ENCODE results near the gene NEURL2. TPM values are rescaled to one million over a fixed set of nuclear protein-coding genes. Genes with fewer than 3 reads are reported as not detected.

Gene NEURL2
- total and polyA plus RNA-seq, 10 of the 15 experiments (the other 5 are each of a cell fraction or from before 2014, with no cell fraction given): 0.53 to 7.0 (median 2.7) TPM

DNA sequence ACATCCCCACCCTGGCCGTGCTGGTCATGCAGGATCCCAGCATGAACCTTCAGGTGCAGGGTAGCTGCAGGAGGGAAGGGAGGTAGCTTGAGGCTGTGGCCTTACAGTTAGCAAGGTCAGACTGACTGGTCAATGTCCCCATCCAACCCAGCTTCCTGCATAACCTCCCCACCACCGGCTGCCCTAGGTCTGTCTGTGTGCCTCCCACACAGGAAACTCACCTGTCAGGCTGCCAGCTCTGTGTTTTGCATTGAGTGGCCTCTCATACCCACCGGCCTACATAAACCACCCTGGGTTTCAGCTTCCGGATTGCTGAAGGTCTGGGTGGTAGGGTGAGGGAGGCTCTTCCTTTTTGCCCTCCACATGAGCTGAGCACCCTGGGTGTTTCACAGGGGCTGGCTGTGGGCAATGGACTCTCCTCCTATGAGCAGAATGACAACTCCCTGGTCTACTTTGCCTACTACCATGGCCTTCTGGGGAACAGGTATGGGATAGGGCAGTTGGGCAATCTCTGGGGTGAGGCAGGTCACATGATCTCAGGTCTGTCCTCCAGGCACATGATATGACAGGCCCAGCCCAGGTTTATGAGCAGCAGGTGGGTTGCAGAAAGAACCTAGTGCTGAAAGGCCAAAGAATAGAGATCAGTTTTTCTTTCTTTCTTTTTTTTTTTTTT, 2.0 kb upstream of the NEURL2 start:
- Histone ChIP-seq H3K4me2 (ENCODE audit: control insufficient read depth, insufficient read depth) (no peak overlapping the region), H4K20me1 (ENCODE audit: control insufficient read depth, insufficient read depth) (no peaks in the 10 kb centered on the region), H3K4me3 (no peak overlapping the region), H3K9me3 (replicated peaks; ENCODE audit: control insufficient read depth, insufficient read depth, low read length) (no peaks in the 10 kb centered on the region), H3K36me3 (ENCODE audit: control insufficient read depth in 2 of 2, insufficient read depth in 2 of 2, low read length in 1 of 2) (peaks cover 0 to 4% of the 10 kb centered on the region in 2 experiments; a peak in 2 of 4 replicates), H3K9ac (ENCODE audit: control insufficient read depth, insufficient read depth, low read length) (no peak overlapping the region), H3K27me3 (replicated peaks in 1 of 2; ENCODE audit: control insufficient read depth in 2 of 2, insufficient read depth in 2 of 2, low read length in 1 of 2) (no peaks in the 10 kb centered on the region), H3K27ac (ENCODE audit: control insufficient read depth, insufficient read depth) (no peak overlapping the region), H3K79me2 (ENCODE audit: control insufficient read depth, insufficient read depth, low read length) (peaks cover 4% of the 10 kb centered on the region), H2AFZ (ENCODE audit: control insufficient read depth, low read depth, low read length) (no peak overlapping the region), H3K4me1 (ENCODE audit: control insufficient read depth, insufficient read depth, low read length) (peaks cover 22% of the 10 kb centered on the region)
- in situ Hi-C loops (cut with MboI) (no loop called here), intact Hi-C loops (cut with micrococcal nuclease; ENCODE audit: unreplicated experiment) (loop anchor here (5.0 kb wide), 1 partner anchor 79 kb away; the partner anchor contains the start of gene ZNF335)
- no peak for ATAC-seq
- CTCF ChIA-PET: interaction anchor here (1.0 to 1.2 kb wide), 2 partner anchors 68 to 77 kb away, joined by 3 to 4 read pairs; no protein-coding TSS in a partner anchor
- DNase-seq (ENCODE audit: low read depth, low spot score): no peak
- FAIRE-seq: no peak
- POLR2A ChIA-PET: interaction anchor here (0.6 to 2.4 kb wide), 4 partner anchors 10 to 77 kb away, joined by 3 to 9 read pairs (median 3); no protein-coding TSS in a partner anchor
- SMC1A ChIA-PET (ENCODE audit: uncharacterized antibody, unreplicated experiment): interaction anchor here (1.2 to 2.8 kb wide), 3 partner anchors 18 to 78 kb away, joined by 3 to 12 read pairs (median 3); partner anchors contain the start of gene PLTP
- TF ChIP-seq POLR2A (IDR thresholded peaks at IDR 0.05; ENCODE audit: low read depth, low read length) (0 out of 2 replicates have a peak, but pooled peaks have one; percentile 14), ZBED1 (IDR thresholded peaks at IDR 0.05; ENCODE audit: borderline replicate concordance) (no peak)
- TF ChIP-seq, protein P1, sequence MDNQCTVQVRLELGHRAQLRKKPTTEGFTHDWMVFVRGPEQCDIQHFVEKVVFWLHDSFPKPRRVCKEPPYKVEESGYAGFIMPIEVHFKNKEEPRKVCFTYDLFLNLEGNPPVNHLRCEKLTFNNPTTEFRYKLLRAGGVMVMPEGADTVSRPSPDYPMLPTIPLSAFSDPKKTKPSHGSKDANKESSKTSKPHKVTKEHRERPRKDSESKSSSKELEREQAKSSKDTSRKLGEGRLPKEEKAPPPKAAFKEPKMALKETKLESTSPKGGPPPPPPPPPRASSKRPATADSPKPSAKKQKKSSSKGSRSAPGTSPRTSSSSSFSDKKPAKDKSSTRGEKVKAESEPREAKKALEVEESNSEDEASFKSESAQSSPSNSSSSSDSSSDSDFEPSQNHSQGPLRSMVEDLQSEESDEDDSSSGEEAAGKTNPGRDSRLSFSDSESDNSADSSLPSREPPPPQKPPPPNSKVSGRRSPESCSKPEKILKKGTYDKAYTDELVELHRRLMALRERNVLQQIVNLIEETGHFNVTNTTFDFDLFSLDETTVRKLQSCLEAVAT (IDR thresholded peaks at IDR 0.05): no peak
- RAD21 ChIA-PET (ENCODE audit: unreplicated experiment): interaction anchor here (3.4 kb wide), 1 partner anchor 18 kb away, joined by 13 read pairs; no protein-coding TSS in a partner anchor
- BruUV-seq (replicated peaks): TSS peak; percentile 56
- 2% methylated on average over 4 of the region's 4 CpGs for WGBS (ENCODE audit: insufficient coverage, insufficient replicate concordance, low lambda C conversion rate, missing lambda C conversion rate)
